ENCODE data around the gene TSPAN10.

TSPAN10 gene

GRCh38 chr17:81685108-81685507 is 48.1 kb downstream of the TSPAN10 start:
- Mint-ChIP-seq H3K27me3 (no peaks in the 10 kb centered on the region), H3K4me3 (peak overlapping the region; percentile 86), H3K4me1 (peaks cover 63% of the 10 kb centered on the region), H3K36me3 (peaks cover 37% of the 10 kb centered on the region), H3K27ac (peak overlapping the region; percentile 80), H3K9me3 (no peaks in the 10 kb centered on the region)
- ATAC-seq: no peak

GRCh38 chr17:81686614-81687013 is 49.6 kb downstream of the TSPAN10 start:
- Mint-ChIP-seq H3K4me3 (no peak overlapping the region), H3K27me3 (no peaks in the 10 kb centered on the region), H3K9me3 (no peaks in the 10 kb centered on the region), H3K27ac (no peak overlapping the region), H3K4me1 (peaks cover 62% of the 10 kb centered on the region), H3K36me3 (peaks cover 48% of the 10 kb centered on the region)
- ATAC-seq: no peak

- no peak for ATAC-seq
- H3K27me3 Mint-ChIP-seq: no peaks in the 10 kb centered on the region
- peaks cover 56% of the 10 kb centered on the region for H3K36me3 Mint-ChIP-seq
- peaks cover 51% of the 10 kb centered on the region for H3K4me1 Mint-ChIP-seq
- H3K4me3 Mint-ChIP-seq: no peak overlapping the region
- H3K9me3 Mint-ChIP-seq: no peaks in the 10 kb centered on the region
- no peak overlapping the region for H3K27ac Mint-ChIP-seq
These were observed 51.0 kb downstream of the TSPAN10 start for GRCh38 chr17:81687770-81688541.

- peaks cover 50% of the 10 kb centered on the region for H3K4me1 Mint-ChIP-seq
- no peaks in the 10 kb centered on the region for H3K27me3 Mint-ChIP-seq
- H3K4me3 Mint-ChIP-seq: no peak overlapping the region
- peak overlapping the region; percentile 25 for H3K27ac Mint-ChIP-seq
- no peaks in the 10 kb centered on the region for H3K9me3 Mint-ChIP-seq
- H3K36me3 Mint-ChIP-seq: peaks cover 56% of the 10 kb centered on the region
- ATAC-seq: no peak
These were observed 51.6 kb downstream of the TSPAN10 start for GRCh38 chr17:81688616-81689015.

- Mint-ChIP-seq H3K4me1 (peaks cover 43% of the 10 kb centered on the region), H3K36me3 (peaks cover 56% of the 10 kb centered on the region), H3K27ac (no peak overlapping the region), H3K9me3 (no peaks in the 10 kb centered on the region), H3K27me3 (no peaks in the 10 kb centered on the region), H3K4me3 (no peak overlapping the region)
- no peak for ATAC-seq
These were observed 53.1 kb downstream of the TSPAN10 start for GRCh38 chr17:81690066-81690465.

GRCh38 chr17:81690549-81690948 is 53.6 kb downstream of the TSPAN10 start:
- Mint-ChIP-seq H3K27me3 (no peaks in the 10 kb centered on the region), H3K27ac (no peak overlapping the region), H3K36me3 (peaks cover 56% of the 10 kb centered on the region), H3K9me3 (no peaks in the 10 kb centered on the region), H3K4me3 (no peak overlapping the region), H3K4me1 (peaks cover 38% of the 10 kb centered on the region)
- no peak for ATAC-seq

GRCh38 chr17:81691196-81691595 is 54.2 kb downstream of the TSPAN10 start:
- H3K4me3 Mint-ChIP-seq: no peak overlapping the region
- no peak overlapping the region for H3K27ac Mint-ChIP-seq
- H3K4me1 Mint-ChIP-seq: peaks cover 31% of the 10 kb centered on the region
- H3K9me3 Mint-ChIP-seq: no peaks in the 10 kb centered on the region
- no peak for ATAC-seq
- no peaks in the 10 kb centered on the region for H3K27me3 Mint-ChIP-seq
- H3K36me3 Mint-ChIP-seq: peaks cover 58% of the 10 kb centered on the region

GRCh38 chr17:81691608-81692007 is 54.6 kb downstream of the TSPAN10 start:
- H3K27me3 Mint-ChIP-seq: no peaks in the 10 kb centered on the region

GRCh38 chr17:81693509-81694210 is 56.7 kb downstream of the TSPAN10 start:
- Mint-ChIP-seq H3K4me3 (no peak overlapping the region), H3K36me3 (peaks cover 63% of the 10 kb centered on the region), H3K9me3 (no peaks in the 10 kb centered on the region), H3K4me1 (peaks cover 15% of the 10 kb centered on the region), H3K27me3 (no peaks in the 10 kb centered on the region), H3K27ac (no peak overlapping the region)
- ATAC-seq: no peak

More at GRCh38 chr17:81691608-81692007, 54.6 kb downstream of the TSPAN10 start:
- H3K4me3 Mint-ChIP-seq: no peak overlapping the region
- H3K27ac Mint-ChIP-seq: no peak overlapping the region
- H3K9me3 Mint-ChIP-seq: no peaks in the 10 kb centered on the region
- ATAC-seq: no peak
- H3K4me1 Mint-ChIP-seq: peaks cover 28% of the 10 kb centered on the region
- peaks cover 58% of the 10 kb centered on the region for H3K36me3 Mint-ChIP-seq

- no peaks in the 10 kb centered on the region for H3K9me3 Mint-ChIP-seq
- H3K4me1 Mint-ChIP-seq: peaks cover 4% of the 10 kb centered on the region
- no peaks in the 10 kb centered on the region for H3K27me3 Mint-ChIP-seq
- H3K36me3 Mint-ChIP-seq: peaks cover 53% of the 10 kb centered on the region
- H3K27ac Mint-ChIP-seq: no peak overlapping the region
- no peak overlapping the region for H3K4me3 Mint-ChIP-seq
- no peak for ATAC-seq
These were observed 57.8 kb downstream of the TSPAN10 start for GRCh38 chr17:81694810-81695209.

- Mint-ChIP-seq H3K27me3 (no peaks in the 10 kb centered on the region), H3K4me1 (peaks cover under 1% of the 10 kb centered on the region), H3K9me3 (no peaks in the 10 kb centered on the region), H3K27ac (no peak overlapping the region), H3K4me3 (no peak overlapping the region), H3K36me3 (peaks cover 49% of the 10 kb centered on the region)
- ATAC-seq: no peak
These were observed 58.2 kb downstream of the TSPAN10 start for GRCh38 chr17:81695211-81695610.

- no peak overlapping the region for H3K27ac Mint-ChIP-seq
- no peaks in the 10 kb centered on the region for H3K9me3 Mint-ChIP-seq
- peaks cover 3% of the 10 kb centered on the region for H3K4me1 Mint-ChIP-seq
- H3K36me3 Mint-ChIP-seq: peaks cover 50% of the 10 kb centered on the region
- H3K4me3 Mint-ChIP-seq: no peak overlapping the region
- no peaks in the 10 kb centered on the region for H3K27me3 Mint-ChIP-seq
- ATAC-seq: no peak
These were observed 58.8 kb downstream of the TSPAN10 start for GRCh38 chr17:81695801-81696200.

GRCh38 chr17:81696218-81696941 is 59.4 kb downstream of the TSPAN10 start:
- Mint-ChIP-seq H3K4me1 (peaks cover 9% of the 10 kb centered on the region), H3K4me3 (no peak overlapping the region), H3K27me3 (no peaks in the 10 kb centered on the region), H3K27ac (no peak overlapping the region), H3K9me3 (no peaks in the 10 kb centered on the region), H3K36me3 (peaks cover 49% of the 10 kb centered on the region)
- no peak for ATAC-seq

GRCh38 chr17:81697261-81698044 is 60.5 kb downstream of the TSPAN10 start:
- Mint-ChIP-seq H3K27me3 (no peaks in the 10 kb centered on the region), H3K9me3 (no peaks in the 10 kb centered on the region), H3K4me1 (peaks cover 20% of the 10 kb centered on the region), H3K27ac (no peak overlapping the region), H3K36me3 (peaks cover 43% of the 10 kb centered on the region), H3K4me3 (no peak overlapping the region)
- no peak for ATAC-seq

Measured in stimulated activated memory B cell treated with anti-CD40 and anti-IgM and Interleukin-4, amounts not matched to agents 10 μg/mL and 1 μg/mL and 100 μg/mL, for 72 hours (primary cell).